Neural cell (in vitro differentiated cells): ENCODE results near the gene ATP6V1B1. TPM values are rescaled to one million over a fixed set of nuclear protein-coding genes. Genes with fewer than 3 reads are reported as not detected.

Experiments used
- H2AFZ ChIP-seq: fragments of 200-600, 300-800 bp; sonication (generic), shearing (Covaris generic); 2 replicates; pipeline ENCODE4 v1.6.0; 2014; ENCODE audit warnings: low read depth, mild to moderate bottlenecking, antibody characterized with exemption, low read length, moderate library complexity
- H3F3A ChIP-seq: fragments of 200-600 bp; shearing (Covaris generic); 2 replicates; pipeline ENCODE4 v1.6.1; 2016; ENCODE audit warnings: mild to moderate bottlenecking, moderate library complexity, mixed read lengths, antibody characterized with exemption, low read length; ENCODE audit not compliant: insufficient read depth, poor library complexity, severe bottlenecking
- H3K27ac ChIP-seq: fragments of 200-600, 300-800 bp; sonication (generic), shearing (Covaris generic); 2 replicates; pipeline ENCODE4 v1.5.1; 2014; ENCODE audit warnings: mild to moderate bottlenecking, low read length, moderate library complexity
- H3K27me3 ChIP-seq: fragments of 300-800, 200-600 bp; sonication (generic), shearing (Covaris generic); 2 replicates; pipeline ENCODE4 v1.6.0; 2014; ENCODE audit warnings: mild to moderate bottlenecking, low read depth, low read length, moderate library complexity; ENCODE audit not compliant: insufficient read depth
- H3K36me3 ChIP-seq: fragments of 300-800, 200-600 bp; sonication (generic), shearing (Covaris generic); 2 replicates; pipeline ENCODE4 v1.5.1; 2014; ENCODE audit warnings: mild to moderate bottlenecking, antibody characterized with exemption, low read length, moderate library complexity; ENCODE audit not compliant: insufficient read depth
- H3K4me2 ChIP-seq: fragments of 300-800, 200-600 bp; sonication (generic), shearing (Covaris generic); 2 replicates; pipeline ENCODE4 v1.6.0; 2014; ENCODE audit warnings: mild to moderate bottlenecking, low read length
- H3K4me3 ChIP-seq: fragments of 300-800, 200-600 bp; sonication (generic), shearing (Covaris generic); 2 replicates; pipeline ENCODE4 v1.5.1; 2014; ENCODE audit warnings: mild to moderate bottlenecking, low read length, moderate library complexity
- H3K79me2 ChIP-seq: fragments of 200-600 bp; shearing (Covaris generic); replicated peaks from 2 replicates; pipeline ENCODE4 v1.6.0; 2014; ENCODE audit warnings: mild to moderate bottlenecking, low read length, moderate library complexity; ENCODE audit not compliant: insufficient read depth
- H3K9ac ChIP-seq: fragments of 300-800, 200-600 bp; sonication (generic), shearing (Covaris generic); 2 replicates; pipeline ENCODE4 v1.6.1; 2016; ENCODE audit warnings: mild to moderate bottlenecking, low read length, mixed read lengths
- H3K9me2 ChIP-seq: fragments of 200-600 bp; shearing (Covaris generic); 2 replicates; pipeline ENCODE4 v1.6.1; 2016; ENCODE audit warnings: mild to moderate bottlenecking, low read length, mixed read lengths; ENCODE audit not compliant: insufficient read depth
- H3K9me3 ChIP-seq: fragments of 200-600, 300-800 bp; sonication (generic), shearing (Covaris generic); 2 replicates; pipeline ENCODE4 v1.6.1; 2016; ENCODE audit warnings: mild to moderate bottlenecking, mixed run types, low read length, moderate library complexity, mixed read lengths
- H4K20me1 ChIP-seq: fragments of 200-600 bp; shearing (Covaris generic); 2 replicates; pipeline ENCODE4 v1.6.1; 2016; ENCODE audit warnings: mild to moderate bottlenecking, mixed run types; ENCODE audit not compliant: insufficient read depth
- EP300 ChIP-seq: fragments of 450-650 bp; conservative IDR thresholded peaks from 2 replicates; pipeline ENCODE4 v1.6.1; 2014; ENCODE audit warnings: antibody characterized with exemption, mild to moderate bottlenecking, moderate library complexity; ENCODE audit not compliant: poor library complexity, severe bottlenecking
- EZH2 ChIP-seq: fragments of 200-600, 300-800 bp; shearing (Covaris generic), sonication (generic); IDR thresholded peaks from 2 replicates; pipeline ENCODE4 v1.6.1; 2014; ENCODE audit warnings: antibody characterized with exemption, low read length, borderline replicate concordance, mild to moderate bottlenecking; ENCODE audit not compliant: insufficient read depth, poor library complexity, severe bottlenecking
- MXI1 ChIP-seq: fragments of 450-650 bp; conservative IDR thresholded peaks from 2 replicates; pipeline ENCODE4 v1.6.1; 2014; ENCODE audit warnings: antibody characterized with exemption, mild to moderate bottlenecking; ENCODE audit not compliant: poor library complexity, severe bottlenecking
- POLR2AphosphoS5 ChIP-seq: IDR thresholded peaks from 2 replicates; pipeline ENCODE4 v1.6.1; 2012
- RAD21 ChIP-seq: fragments of 450-650 bp; conservative IDR thresholded peaks from 2 replicates; pipeline ENCODE4 v1.6.1; 2014; ENCODE audit warnings: antibody characterized with exemption, mild to moderate bottlenecking, moderate library complexity
- SMC3 ChIP-seq: fragments of 450-650 bp; conservative IDR thresholded peaks from 2 replicates; pipeline ENCODE4 v1.6.1; 2014; ENCODE audit warnings: antibody characterized with exemption, mild to moderate bottlenecking, moderate library complexity; ENCODE audit not compliant: poor library complexity
- TAF1 ChIP-seq: IDR thresholded peaks from 2 replicates; pipeline ENCODE4 v1.6.1; 2012; ENCODE audit warnings: low read depth
- polyA plus RNA-seq: library from polyadenylated mRNA; depleted of rRNA; stranded (reverse); fragments of >200 nt; gene quantifications from 2 replicates; pipeline ENCODE4 v1.2.3, GENCODE V29; 2014
- TF ChIP-seq, protein P1 (sequence below): IDR thresholded peaks from 2 replicates; pipeline ENCODE4 v1.6.1; 2012; ENCODE audit warnings: borderline replicate concordance
- TF ChIP-seq, protein P2 (sequence below): fragments of 450-650 bp; IDR thresholded peaks from 2 replicates; pipeline ENCODE4 v1.5.1; 2014; ENCODE audit warnings: antibody characterized with exemption, mild to moderate bottlenecking, moderate library complexity; ENCODE audit not compliant: poor library complexity, severe bottlenecking

Gene ATP6V1B1
- polyA plus RNA-seq, 1 donor from 2014 or later = 0.12 TPM

DNA sequence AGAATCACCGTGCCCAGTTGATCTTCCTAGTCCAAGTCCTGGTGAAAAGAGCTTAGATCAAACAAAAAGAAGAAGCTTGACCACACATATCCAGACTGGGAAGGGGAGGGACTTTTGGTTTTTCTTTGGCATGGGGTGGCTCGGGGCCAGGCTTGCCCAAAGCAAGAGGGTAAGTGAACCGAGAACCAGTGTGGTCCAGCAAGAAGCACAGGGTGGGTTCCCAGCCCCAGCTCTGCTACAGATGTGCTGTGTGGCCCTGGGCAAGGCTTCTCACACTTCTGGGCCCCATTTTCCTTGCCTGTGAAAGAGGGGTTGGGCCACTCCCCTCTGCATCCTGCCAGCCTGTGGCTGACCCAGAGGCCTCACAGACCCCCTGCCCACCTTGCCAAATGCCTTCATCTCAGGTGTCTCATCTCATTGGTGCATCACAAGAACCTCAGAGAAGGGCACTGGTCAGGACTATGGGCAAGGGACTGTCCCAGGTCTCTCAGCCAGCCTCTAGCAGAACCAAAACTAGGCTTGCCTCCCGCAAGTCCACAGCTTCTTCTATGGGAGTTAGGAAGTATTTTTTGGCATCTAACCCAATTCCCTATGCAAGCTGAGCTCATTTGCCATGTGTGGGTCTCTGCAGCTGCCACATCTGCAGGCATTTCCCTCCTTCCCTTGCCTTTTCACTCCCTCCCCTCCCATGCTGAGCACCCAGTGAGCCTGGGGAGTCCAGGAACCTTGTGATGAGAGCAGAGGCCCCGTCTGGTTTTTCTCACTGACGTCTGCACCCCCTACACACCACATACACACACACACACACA lies 6.9 kb downstream of the ATP6V1B1 start:
- Histone ChIP-seq H3K4me2 (no peak overlapping the region), H3K9me3 (no peaks in the 10 kb centered on the region)

DNA sequence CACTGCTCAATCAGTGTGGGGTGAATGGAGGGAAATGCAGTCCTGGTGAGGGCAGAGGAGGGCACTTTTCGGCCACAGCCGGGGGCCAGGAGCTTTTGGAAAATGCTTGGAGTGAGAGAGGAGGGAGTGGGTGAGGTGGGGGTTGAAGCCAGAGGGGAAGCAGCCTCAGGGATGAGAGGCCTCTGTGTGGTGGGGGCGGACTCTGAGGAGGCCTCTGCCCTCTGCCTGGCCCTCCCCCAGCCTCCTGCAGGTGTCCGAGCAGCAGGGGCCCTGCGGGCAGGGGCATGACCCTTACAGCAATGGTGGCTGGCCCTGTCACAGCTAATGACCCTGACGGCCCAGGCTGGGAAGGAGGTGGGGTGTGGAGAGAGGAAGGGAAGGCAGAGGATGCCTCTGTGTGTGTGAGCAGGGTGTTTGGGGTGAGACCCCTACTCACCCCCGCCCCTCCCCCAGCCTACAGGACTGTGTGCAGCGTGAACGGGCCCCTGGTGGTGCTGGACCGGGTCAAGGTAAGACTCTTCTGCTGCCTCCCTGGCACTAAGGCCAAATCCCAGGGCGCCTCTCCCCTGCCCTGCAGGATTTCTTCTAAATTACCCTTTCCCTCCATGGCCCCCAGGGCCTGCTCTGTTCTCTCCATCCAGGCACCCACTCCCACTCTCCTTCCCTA lies 7.6 kb downstream of the ATP6V1B1 start:
- Histone ChIP-seq H3K9me3 (no peaks in the 10 kb centered on the region), H2AFZ (no peak overlapping the region), H3K27me3 (peaks cover 15% of the 10 kb centered on the region), H3K4me2 (no peak overlapping the region), H3K27ac (no peak overlapping the region), H3F3A (no peaks in the 10 kb centered on the region), H3K4me3 (no peak overlapping the region), H3K79me2 (no peaks in the 10 kb centered on the region), H3K9me2 (no peaks in the 10 kb centered on the region), H3K36me3 (no peaks in the 10 kb centered on the region), H4K20me1 (no peaks in the 10 kb centered on the region), H3K9ac (no peak overlapping the region)
- TF ChIP-seq SMC3 = no peak
- TF ChIP-seq POLR2AphosphoS5 = no peak
- TF ChIP-seq MXI1 = no peak
- TF ChIP-seq RAD21 = no peak
- TF ChIP-seq EP300 = no peak
- TF ChIP-seq TAF1 = no peak
- TF ChIP-seq, protein P1, sequence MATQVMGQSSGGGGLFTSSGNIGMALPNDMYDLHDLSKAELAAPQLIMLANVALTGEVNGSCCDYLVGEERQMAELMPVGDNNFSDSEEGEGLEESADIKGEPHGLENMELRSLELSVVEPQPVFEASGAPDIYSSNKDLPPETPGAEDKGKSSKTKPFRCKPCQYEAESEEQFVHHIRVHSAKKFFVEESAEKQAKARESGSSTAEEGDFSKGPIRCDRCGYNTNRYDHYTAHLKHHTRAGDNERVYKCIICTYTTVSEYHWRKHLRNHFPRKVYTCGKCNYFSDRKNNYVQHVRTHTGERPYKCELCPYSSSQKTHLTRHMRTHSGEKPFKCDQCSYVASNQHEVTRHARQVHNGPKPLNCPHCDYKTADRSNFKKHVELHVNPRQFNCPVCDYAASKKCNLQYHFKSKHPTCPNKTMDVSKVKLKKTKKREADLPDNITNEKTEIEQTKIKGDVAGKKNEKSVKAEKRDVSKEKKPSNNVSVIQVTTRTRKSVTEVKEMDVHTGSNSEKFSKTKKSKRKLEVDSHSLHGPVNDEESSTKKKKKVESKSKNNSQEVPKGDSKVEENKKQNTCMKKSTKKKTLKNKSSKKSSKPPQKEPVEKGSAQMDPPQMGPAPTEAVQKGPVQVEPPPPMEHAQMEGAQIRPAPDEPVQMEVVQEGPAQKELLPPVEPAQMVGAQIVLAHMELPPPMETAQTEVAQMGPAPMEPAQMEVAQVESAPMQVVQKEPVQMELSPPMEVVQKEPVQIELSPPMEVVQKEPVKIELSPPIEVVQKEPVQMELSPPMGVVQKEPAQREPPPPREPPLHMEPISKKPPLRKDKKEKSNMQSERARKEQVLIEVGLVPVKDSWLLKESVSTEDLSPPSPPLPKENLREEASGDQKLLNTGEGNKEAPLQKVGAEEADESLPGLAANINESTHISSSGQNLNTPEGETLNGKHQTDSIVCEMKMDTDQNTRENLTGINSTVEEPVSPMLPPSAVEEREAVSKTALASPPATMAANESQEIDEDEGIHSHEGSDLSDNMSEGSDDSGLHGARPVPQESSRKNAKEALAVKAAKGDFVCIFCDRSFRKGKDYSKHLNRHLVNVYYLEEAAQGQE = no peak
- TF ChIP-seq EZH2 = no peak
- TF ChIP-seq, protein P2, sequence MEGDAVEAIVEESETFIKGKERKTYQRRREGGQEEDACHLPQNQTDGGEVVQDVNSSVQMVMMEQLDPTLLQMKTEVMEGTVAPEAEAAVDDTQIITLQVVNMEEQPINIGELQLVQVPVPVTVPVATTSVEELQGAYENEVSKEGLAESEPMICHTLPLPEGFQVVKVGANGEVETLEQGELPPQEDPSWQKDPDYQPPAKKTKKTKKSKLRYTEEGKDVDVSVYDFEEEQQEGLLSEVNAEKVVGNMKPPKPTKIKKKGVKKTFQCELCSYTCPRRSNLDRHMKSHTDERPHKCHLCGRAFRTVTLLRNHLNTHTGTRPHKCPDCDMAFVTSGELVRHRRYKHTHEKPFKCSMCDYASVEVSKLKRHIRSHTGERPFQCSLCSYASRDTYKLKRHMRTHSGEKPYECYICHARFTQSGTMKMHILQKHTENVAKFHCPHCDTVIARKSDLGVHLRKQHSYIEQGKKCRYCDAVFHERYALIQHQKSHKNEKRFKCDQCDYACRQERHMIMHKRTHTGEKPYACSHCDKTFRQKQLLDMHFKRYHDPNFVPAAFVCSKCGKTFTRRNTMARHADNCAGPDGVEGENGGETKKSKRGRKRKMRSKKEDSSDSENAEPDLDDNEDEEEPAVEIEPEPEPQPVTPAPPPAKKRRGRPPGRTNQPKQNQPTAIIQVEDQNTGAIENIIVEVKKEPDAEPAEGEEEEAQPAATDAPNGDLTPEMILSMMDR = no peak

More for the DNA sequence above, 6.9 kb downstream of the ATP6V1B1 start:
- Histone ChIP-seq H4K20me1 (no peaks in the 10 kb centered on the region), H2AFZ (no peak overlapping the region), H3K9ac (no peak overlapping the region), H3K27ac (no peak overlapping the region), H3K79me2 (no peaks in the 10 kb centered on the region), H3K36me3 (no peaks in the 10 kb centered on the region), H3F3A (no peaks in the 10 kb centered on the region), H3K9me2 (no peaks in the 10 kb centered on the region), H3K4me3 (no peak overlapping the region), H3K27me3 (peaks cover 7% of the 10 kb centered on the region)
- TF ChIP-seq EP300 (no peak), POLR2AphosphoS5 (no peak)
